H4 (cell line): Measurements from ENCODE around the gene INSL3. TPM values are rescaled to one million over a fixed set of nuclear protein-coding genes. Genes with fewer than 3 reads are reported as not detected.
"Not testable (repeated sequence)": the region's sequence is repeated elsewhere in the genome, so short reads cannot be mapped to it uniquely, and the experiment has no call there.

Experiments
- DNase-seq: peaks from one replicate; pipeline ENCODE4 v3.0.0-alpha.2; 2015; ENCODE audit warnings: low spot score
- total RNA-seq: library from RNA; depleted of rRNA; stranded (reverse); fragments of >200 nt; shearing (Covaris generic); gene quantifications from 2 replicates; pipeline ENCODE4 v1.2.3, GENCODE V29; 2014; rRNA removed

Gene INSL3
- total RNA-seq, 1 experiment from 2014 or later = not detected

DNA sequence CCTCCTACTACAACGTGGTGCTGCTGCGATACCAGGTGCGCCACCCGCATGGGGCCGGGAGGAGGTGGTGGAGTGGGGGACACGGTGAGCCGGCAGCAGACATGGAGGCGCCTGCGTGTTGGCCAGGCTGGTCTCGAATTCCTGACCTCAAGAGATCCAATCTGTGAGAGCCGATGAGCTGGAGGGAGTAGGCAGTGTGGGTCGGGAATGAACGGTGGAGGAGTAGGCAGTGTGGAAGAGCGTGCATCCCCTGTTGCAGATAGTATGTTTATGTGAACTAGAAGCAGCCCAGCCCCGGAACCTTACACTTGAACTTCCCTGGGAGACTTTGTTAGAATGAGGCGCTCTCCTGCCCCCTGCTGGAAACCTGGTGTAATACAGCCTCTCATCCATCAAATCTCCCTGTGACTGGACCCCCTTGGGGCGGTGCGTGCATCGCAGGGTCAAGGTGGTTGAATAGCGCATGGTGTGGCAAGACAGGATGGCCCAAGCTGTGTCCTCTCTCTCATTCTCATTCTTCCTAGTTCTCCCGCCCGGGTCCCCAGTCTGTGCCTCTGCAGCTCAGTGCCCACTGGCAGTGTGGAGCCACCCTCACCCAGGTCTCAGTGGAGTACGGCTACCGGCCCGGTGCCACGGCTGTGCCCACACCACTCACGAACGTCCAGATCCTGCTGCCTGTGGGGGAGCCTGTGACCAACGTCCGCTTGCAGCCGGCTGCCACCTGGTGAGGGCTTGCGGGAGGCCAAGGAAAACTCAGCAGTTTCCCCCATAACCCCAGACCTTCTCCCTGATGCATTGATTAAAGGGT, 36.9 kb downstream of the INSL3 start:
- DNase-seq = peak; percentile 66

DNA sequence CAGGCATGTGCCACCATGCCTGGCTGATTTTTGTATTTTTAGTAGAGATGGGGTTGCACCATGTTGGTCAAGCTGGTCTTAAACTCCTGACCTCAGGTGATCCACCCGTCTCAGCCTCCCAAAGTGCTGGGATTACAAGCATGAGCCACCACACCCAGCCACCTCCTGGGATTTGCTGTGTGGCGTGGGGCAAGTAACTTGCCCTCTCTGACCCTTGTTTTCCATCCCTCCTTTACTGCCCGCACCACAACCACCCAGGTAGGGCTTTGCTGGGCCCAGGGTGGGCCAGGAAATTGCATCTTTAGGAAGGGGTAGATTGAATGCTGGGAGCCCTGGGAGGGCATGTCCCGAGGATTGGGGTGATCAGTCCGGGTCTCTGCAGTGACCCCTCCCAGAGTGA, 37.6 kb downstream of the INSL3 start:
- DNase-seq = not testable (repeated sequence)

DNA sequence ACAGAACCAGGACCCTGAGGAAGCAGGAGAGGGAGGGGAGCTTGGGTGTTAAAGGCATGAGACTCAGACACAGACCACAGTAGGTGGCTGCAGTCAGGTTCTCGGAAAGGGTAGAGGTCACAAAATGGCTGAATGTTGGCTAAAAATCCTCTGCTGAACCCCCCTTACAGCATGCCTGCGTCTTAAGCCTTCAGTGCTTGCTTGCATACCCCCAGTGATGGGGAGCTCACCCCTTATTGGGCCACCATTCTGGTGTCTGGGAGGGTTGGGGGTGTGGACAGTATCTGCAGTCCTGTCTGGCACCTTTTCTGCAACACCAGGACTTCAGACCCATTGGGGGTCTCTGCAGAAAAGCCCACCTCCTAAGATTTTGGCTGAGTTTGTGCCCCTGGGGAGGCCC, 40.5 kb downstream of the INSL3 start:
- no peak for DNase-seq

DNA sequence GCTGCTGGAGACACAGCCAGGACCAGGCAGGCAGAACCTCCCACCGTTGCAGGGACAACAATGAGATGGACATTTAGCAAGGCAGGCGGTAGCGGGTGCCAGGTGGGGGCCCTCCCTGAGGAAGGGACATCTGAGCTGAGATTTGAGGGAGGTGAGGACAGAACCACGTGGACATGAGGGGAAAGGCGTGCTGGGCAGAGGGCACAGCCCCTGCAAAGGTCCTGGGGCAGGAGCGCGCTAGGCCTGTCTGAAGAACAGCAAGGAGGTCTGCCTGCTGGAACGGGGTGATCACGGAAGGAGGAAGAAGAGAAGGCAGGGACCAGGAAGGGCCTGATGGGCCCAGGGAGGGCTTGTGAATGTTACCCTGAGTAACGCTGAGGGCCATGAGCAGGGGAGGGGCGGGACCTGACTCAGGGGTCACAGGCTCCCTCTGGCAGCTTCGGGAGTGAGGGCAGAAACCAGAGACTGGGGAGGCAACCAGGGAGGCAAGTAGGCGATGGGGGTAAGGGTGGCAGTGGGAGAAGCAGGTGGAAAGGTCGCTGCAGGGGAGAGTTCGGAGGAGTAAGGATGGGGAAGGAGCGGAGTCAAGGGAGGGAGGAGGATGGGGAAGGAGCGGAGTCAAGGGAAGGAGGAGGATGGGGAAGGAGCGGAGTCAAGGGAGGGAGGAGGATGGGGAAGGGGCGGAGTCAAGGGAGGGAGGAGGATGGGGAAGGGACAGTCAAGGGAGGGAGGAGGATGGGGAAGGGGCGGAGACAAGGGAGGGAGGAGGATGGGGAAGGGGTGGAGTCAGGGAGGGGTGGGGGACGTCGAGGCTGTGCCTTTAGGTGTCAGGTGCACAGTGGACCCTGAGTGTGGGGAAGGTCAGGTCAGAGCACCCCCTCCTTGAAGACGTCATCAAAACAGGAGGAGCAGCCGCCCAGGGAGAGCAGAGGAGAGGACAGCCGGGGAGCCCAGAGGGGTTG, 42.1 kb downstream of the INSL3 start:
- no peak for DNase-seq

DNA sequence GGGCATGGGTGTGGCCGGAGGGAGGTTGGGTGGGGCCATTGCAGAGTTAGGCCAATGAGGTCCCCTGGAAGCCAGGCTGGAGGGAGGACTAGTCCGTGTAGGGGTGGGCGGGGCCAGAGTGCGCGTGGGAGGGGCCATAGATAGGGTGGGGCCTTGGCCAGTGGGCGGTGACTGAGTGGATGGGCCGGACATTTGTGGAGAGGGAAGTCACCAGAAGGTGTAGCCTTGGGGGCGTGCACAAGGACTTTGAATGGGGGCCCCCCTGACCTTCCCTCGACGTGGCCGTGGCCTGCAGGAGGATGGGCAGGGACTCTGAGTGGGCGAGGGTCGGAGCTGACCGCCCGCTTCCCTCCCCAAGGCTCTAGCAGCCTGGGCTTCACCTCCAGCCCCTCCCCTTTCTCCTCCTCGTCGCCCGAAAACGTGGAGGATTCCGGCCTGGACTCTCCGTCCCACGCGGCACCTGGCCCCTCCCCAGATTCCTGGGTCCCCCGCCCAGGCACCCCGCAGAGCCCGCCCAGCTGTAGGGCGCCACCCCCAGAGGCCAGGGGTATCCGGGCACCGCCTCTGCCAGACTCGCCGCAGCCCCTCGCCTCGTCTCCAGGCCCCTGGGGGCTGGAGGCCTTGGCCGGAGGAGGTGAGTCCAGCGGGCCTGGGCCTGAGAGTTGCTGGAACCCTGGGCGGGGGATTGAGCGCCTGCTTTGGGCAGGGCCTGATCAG, 42.9 kb downstream of the INSL3 start:
- DNase-seq = no peak

DNA sequence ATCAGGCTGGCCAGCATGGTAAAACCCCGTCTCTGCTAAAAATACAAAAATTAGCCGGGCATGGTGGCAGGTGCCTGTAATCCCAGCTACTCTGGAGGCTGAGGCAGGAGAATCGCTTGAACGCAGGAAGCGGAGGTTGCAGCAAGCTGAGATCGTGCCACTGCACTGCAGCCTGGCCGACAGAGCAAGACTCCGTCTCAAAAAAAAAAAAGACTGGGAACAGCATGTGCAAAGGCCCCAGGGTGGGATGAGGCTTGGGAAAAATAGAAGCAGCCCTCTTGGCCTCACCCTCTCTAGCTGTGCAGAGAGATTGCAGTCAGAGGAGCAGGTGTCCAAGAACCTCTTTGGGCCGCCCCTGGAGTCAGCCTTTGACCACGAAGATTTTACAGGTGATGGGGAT, 43.5 kb downstream of the INSL3 start:
- DNase-seq = not testable (repeated sequence)

DNA sequence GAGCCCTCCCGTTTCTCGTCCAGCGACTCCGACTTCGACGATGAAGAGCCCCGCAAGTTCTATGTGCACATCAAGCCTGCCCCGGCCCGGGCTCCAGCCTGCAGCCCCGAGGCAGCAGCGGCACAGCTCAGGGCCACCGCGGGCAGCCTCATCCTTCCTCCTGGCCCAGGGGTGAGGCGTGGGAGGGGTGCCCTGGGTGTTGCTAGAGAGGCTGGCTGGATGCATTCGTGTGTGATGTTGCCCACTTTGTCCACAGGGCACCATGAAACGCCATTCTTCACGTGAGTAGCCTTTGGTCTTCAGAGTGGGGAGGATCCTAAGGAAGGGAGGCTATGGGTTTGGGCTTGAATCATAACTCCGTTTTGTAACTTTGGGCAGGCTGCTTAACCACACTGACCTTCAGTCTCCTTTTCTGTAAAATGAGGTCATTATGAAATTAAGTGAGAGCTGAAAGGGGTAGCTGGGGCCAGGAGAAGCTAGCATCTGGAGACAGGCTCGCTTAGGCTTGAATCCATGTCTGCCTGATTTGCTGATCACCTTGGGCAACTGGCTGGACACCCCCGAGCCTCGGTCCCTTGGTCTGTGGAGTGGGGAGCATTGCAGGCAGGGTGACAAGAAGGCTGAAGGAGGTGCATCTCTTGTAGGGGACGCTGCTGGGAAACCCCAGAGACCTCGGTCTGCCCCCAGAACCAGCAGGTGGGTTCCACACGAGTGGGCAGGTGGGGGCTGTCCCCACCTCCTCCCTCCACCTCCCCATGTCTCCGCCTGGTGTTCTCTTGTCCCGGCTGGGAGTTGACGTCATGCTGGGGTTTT, 45.1 kb downstream of the INSL3 start:
- DNase-seq = no peak

DNA sequence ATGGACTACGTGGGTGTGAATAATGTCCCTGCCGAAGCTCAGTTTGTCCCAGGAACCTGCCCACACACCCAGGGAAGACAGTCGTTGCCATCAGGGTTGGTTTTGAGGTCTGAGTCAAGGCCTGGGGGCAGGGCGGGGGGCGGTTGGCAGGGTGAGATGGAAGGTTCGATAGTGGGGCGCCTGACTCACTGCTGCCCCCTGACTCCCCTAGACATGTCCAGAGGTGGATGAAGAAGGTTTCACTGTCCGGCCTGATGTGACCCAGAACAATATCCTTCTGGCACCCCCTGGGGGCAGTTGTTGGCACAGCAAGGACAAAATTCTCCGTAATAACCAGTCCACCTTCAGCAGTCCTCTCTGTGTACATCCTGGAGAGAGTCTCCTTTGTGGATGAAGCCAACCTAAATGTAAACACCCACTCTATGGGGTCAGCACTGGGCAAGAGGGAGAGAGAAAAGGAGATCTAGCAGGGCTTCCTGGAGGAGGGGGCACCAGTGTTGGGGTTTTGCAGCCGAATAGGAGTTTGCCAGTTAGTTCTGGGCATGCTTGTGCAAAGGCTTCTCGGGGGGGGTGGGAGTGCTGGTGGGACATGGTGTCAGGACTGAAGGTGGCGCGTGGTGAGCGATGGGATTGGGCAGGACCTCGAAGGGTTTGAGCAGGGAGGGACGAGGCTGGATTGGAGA, 45.9 kb downstream of the INSL3 start:
- DNase-seq = peak; percentile 52

DNA sequence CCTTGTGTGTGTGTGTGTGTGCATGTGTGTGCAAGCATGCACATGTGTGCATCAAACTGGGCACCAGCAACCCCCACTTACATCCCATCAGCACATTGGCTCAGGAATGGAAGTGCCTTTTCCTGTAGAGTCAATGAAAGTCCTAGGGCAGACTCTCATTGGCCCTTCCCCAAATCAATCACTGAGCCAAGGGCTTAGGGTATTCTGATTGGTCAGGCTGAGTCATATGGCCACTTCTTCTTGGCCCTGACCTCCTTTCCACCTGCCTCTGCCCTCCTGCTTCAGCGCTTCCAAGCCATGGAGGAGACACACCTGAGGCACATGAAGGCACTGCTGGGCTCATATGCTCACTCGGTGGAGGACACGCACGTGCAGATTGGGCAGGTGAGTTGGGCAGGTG, 49.1 kb downstream of the INSL3 start:
- DNase-seq = no peak

DNA sequence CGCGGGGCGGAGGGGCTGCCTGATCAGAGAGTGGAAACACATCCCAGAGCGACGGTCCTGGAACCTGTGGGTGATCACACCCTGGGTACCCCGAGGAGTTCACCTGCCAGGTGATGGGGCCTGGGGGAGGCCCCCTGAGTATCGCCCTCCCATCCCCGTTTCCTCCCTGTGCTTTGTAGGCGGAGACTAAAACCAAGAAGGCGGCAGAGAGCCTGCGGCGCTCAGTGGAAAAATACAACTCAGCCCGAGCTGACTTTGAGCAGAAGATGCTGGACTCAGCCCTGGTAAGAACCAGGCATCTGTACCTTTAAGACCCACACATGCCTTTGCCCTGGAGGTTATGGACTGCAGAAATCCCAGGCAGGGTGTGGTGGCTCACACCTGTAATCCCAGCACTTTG, 50.7 kb downstream of the INSL3 start:
- DNase-seq = no peak

DNA sequence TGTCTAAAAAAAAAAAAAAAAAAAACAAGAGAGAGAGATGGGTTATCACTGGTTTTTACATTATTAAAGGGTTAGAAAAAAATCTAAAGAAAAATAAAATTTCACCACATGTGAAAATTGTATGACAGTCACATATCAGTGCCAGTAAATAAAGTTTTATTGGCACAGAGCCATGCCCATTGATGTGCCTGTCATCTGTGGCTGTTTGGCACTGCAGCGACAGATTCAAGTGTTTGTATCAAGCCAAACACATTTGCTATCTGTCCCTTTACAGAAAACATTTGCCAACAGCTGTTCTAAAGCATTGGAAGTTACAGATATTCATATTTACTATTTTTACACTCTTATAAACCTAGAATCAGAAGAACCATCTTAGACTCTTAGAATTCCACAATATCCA, 53.8 kb downstream of the INSL3 start:
- no peak for DNase-seq

DNA sequence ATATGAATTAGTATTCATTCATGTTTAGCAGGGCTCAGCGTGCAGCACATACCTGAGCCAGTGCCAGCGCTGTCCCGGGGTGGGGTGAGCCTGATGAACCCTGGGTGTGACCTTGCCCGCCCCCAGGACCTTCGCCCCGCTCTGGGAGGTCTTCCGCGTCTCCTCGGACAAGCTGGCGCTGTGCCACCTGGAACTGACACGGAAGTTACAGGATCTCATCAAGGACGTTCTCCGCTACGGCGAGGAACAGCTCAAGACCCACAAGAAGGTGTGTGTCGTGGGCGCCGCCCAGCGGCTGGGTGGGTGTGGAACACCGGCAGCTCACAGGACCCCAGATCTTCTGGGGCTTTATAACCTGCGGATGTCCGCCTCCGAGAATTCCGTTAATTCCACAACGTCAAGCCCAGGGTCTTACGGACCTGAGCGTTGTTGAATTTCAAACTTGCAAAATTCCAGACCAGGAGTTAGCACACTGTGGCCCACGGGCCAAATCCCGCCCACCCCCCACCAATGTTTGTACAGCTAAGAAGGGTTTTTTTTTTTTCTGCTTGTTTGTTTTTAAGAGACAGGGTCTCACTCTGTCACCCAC, 54.7 kb downstream of the INSL3 start:
- DNase-seq = peak; percentile 95

Other genes starting within 250 kb of the INSL3 start
- 0.04 TPM in 1 of 2 replicates, not detected in the other for gene UNC13A, start 133.2 kb downstream of the INSL3 start, total RNA-seq
- gene MAP1S, start 102.0 kb downstream of the INSL3 start, total RNA-seq = 6.7 and 14.6 TPM in 2 replicates
- 0.58 TPM in 1 of 2 replicates, not detected in the other for gene FCHO1, start 70.0 kb downstream of the INSL3 start, total RNA-seq
- gene B3GNT3, start 26.4 kb downstream of the INSL3 start, total RNA-seq = not detected in 2 replicates
- gene JAK3, start 26.5 kb upstream of the INSL3 start, total RNA-seq = 0.37 and 0.90 TPM in 2 replicates
- gene RPL18A, start 38.4 kb upstream of the INSL3 start, total RNA-seq = 1,138 and 1,297 TPM in 2 replicates
- not detected in 2 replicates for gene SLC5A5, start 50.4 kb upstream of the INSL3 start, total RNA-seq
- 30.4 and 36.6 TPM in 2 replicates for gene CCDC124, start 111.5 kb upstream of the INSL3 start, total RNA-seq
- gene KCNN1, start 145.6 kb upstream of the INSL3 start, total RNA-seq = 0.49 and 1.7 TPM in 2 replicates
- 8.7 and 9.3 TPM in 2 replicates for gene ARRDC2, start 186.7 kb upstream of the INSL3 start, total RNA-seq